Measurements from ENCODE around the gene SSPN.

- TF ChIP-seq, protein P1, sequence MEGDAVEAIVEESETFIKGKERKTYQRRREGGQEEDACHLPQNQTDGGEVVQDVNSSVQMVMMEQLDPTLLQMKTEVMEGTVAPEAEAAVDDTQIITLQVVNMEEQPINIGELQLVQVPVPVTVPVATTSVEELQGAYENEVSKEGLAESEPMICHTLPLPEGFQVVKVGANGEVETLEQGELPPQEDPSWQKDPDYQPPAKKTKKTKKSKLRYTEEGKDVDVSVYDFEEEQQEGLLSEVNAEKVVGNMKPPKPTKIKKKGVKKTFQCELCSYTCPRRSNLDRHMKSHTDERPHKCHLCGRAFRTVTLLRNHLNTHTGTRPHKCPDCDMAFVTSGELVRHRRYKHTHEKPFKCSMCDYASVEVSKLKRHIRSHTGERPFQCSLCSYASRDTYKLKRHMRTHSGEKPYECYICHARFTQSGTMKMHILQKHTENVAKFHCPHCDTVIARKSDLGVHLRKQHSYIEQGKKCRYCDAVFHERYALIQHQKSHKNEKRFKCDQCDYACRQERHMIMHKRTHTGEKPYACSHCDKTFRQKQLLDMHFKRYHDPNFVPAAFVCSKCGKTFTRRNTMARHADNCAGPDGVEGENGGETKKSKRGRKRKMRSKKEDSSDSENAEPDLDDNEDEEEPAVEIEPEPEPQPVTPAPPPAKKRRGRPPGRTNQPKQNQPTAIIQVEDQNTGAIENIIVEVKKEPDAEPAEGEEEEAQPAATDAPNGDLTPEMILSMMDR (IDR thresholded peaks at IDR 0.05): no peak
- TF ChIP-seq POLR2A (IDR thresholded peaks at IDR 0.05): no peak
These were observed 7.9 kb downstream of the SSPN start for GRCh38 chr12:26203167-26203780.
